IMR-90 (cell line): ENCODE data around the gene RSPH9. TPM values are rescaled to one million over a fixed set of nuclear protein-coding genes. Genes with fewer than 3 reads are reported as not detected.
A peak's percentile ranks its signal among the peaks of the same experiment; 100 is the strongest.

ENCODE experiments used
- ATAC-seq: fragments of 200-7000 bp; cut with Tn5 transposase; 2 replicates; pipeline ENCODE4 v1.9.1; 2020; ENCODE audit warnings: low read depth, mild to moderate bottlenecking, moderate library complexity
- BruUV-seq: library from RNA; stranded (reverse); fragments of 400-500 nt; replicated peaks from 2 replicates; lab custom pipeline; 2021; lab: Mats Ljungman, UMichigan
- CTCF ChIA-PET: fragments of 300-600 bp; formaldehyde crosslinking; extraction: SDS; loops from one replicate; lab custom pipeline; 2021; ENCODE audit warnings: antibody characterized with exemption; lab: Yijun Ruan, JAX
- POLR2A ChIA-PET: fragments of 300-600 bp; sonication (Branson Sonifier 250); formaldehyde crosslinking; loops from one replicate; lab custom pipeline; 2022; ENCODE audit warnings: antibody characterized with exemption; ENCODE audit not compliant: unreplicated experiment; lab: Charles Lee
- DNase-seq: peaks from one replicate; pipeline ENCODE4 v3.0.0; 2013
- H2AFZ ChIP-seq: replicated peaks from 2 replicates; pipeline ENCODE3; 2013; ENCODE audit warnings: low read length, mild to moderate bottlenecking; ENCODE audit not compliant: poor library complexity
- H2AK5ac ChIP-seq: 2 replicates; pipeline ENCODE4 v1.6.1; 2013; ENCODE audit warnings: low read depth, low read length, inconsistent platforms
- H2AK9ac ChIP-seq: replicated peaks from 2 replicates; pipeline ENCODE3; 2013; ENCODE audit warnings: mild to moderate bottlenecking, low read depth, low read length, moderate library complexity; ENCODE audit not compliant: poor library complexity
- H2BK120ac ChIP-seq: 2 replicates; pipeline ENCODE4 v1.6.1; 2013; ENCODE audit warnings: low read depth, low read length, inconsistent platforms
- H2BK15ac ChIP-seq: 3 replicates; pipeline ENCODE4 v1.6.1; 2013; ENCODE audit warnings: low read depth, low read length, inconsistent platforms
- H2BK20ac ChIP-seq: 2 replicates; pipeline ENCODE4 v1.6.1; 2013; ENCODE audit warnings: low read depth, mild to moderate bottlenecking, inconsistent platforms, low read length, moderate library complexity
- H2BK5ac ChIP-seq: 2 replicates; pipeline ENCODE4 v1.6.1; 2013; ENCODE audit warnings: mild to moderate bottlenecking, low read depth, low read length, inconsistent platforms; ENCODE audit not compliant: poor library complexity, severe bottlenecking
- H3K14ac ChIP-seq: replicated peaks from 2 replicates; pipeline ENCODE4 v1.6.1; 2013; ENCODE audit warnings: low read depth, low read length, inconsistent platforms
- H3K18ac ChIP-seq: 2 replicates; pipeline ENCODE4 v1.6.1; 2013; ENCODE audit warnings: low read depth, low read length, control low read depth
- H3K23ac ChIP-seq: 2 replicates; pipeline ENCODE4 v1.6.1; 2013; ENCODE audit warnings: low read depth, low read length, inconsistent platforms
- H3K27ac ChIP-seq: 2 replicates; pipeline ENCODE4 v1.5.1; 2013; ENCODE audit warnings: mild to moderate bottlenecking, control low read depth, low read length; ENCODE audit not compliant: insufficient read depth
- H3K27me3 ChIP-seq: 2 replicates; pipeline ENCODE4 v1.6.1; 2013; ENCODE audit warnings: low read length; ENCODE audit not compliant: control insufficient read depth, insufficient read depth
- H3K36me3 ChIP-seq: 2 replicates; pipeline ENCODE4 v1.6.1; 2013; ENCODE audit warnings: low read length, mixed read lengths; ENCODE audit not compliant: control insufficient read depth, insufficient read depth
- H3K4ac ChIP-seq: 2 replicates; pipeline ENCODE4 v1.6.1; 2013; ENCODE audit warnings: low read depth, low read length, inconsistent platforms
- H3K4me1 ChIP-seq: 2 replicates; pipeline ENCODE4 v1.6.1; 2013; ENCODE audit warnings: low read length, mixed read lengths; ENCODE audit not compliant: control insufficient read depth, insufficient read depth
- H3K4me2 ChIP-seq: 2 replicates; pipeline ENCODE4 v1.6.1; 2013; ENCODE audit warnings: low read depth, mild to moderate bottlenecking, control low read depth, low read length, moderate library complexity
- H3K4me3 ChIP-seq: 2 replicates; pipeline ENCODE4 v1.5.1; 2013; ENCODE audit warnings: low read depth, mild to moderate bottlenecking, control low read depth, low read length, moderate library complexity; ENCODE audit not compliant: insufficient read depth
- H3K56ac ChIP-seq: 2 replicates; pipeline ENCODE4 v1.6.1; 2013; ENCODE audit warnings: low read length, inconsistent platforms; ENCODE audit not compliant: insufficient read depth; ENCODE audit errors: extremely low read depth
- H3K79me1 ChIP-seq, 2 experiments: 2 replicates each; pipeline ENCODE4 v1.6.1; 2013; ENCODE audit warnings: low read length in 2 of 2, inconsistent platforms in 1 of 2, low read depth in 1 of 2
- H3K9ac ChIP-seq: 2 replicates; pipeline ENCODE4 v1.6.1; 2013; ENCODE audit warnings: low read depth, low read length, control low read depth
- H3K9me1 ChIP-seq: 2 replicates; pipeline ENCODE4 v1.6.1; 2013; ENCODE audit warnings: low read length, inconsistent platforms; ENCODE audit not compliant: insufficient read depth
- H3K9me3 ChIP-seq: 2 replicates; pipeline ENCODE4 v1.6.1; 2013; ENCODE audit warnings: low read length; ENCODE audit not compliant: control insufficient read depth, insufficient read depth
- H4K20me1 ChIP-seq: 2 replicates; pipeline ENCODE4 v1.6.1; 2013; ENCODE audit warnings: low read length, inconsistent platforms; ENCODE audit not compliant: insufficient read depth
- H4K5ac ChIP-seq: 2 replicates; pipeline ENCODE4 v1.6.1; 2013; ENCODE audit warnings: mild to moderate bottlenecking, low read depth, low read length, control low read depth
- H4K8ac ChIP-seq, 2 experiments: 2 replicates each; pipeline ENCODE4 v1.6.1; 2013; ENCODE audit warnings: low read depth in 2 of 2, low read length in 2 of 2, control low read depth in 1 of 2, inconsistent platforms in 1 of 2
- H4K91ac ChIP-seq: 2 replicates; pipeline ENCODE4 v1.6.1; 2013; ENCODE audit warnings: low read depth, low read length, inconsistent platforms; ENCODE audit not compliant: insufficient read depth
- BHLHE40 ChIP-seq: fragments of 150-350 bp; IDR thresholded peaks from 2 replicates; pipeline ENCODE4 v1.6.1; 2016; ENCODE audit warnings: mild to moderate bottlenecking, low read depth, low read length
- CEBPB ChIP-seq: IDR thresholded peaks from 2 replicates; pipeline ENCODE4 v1.6.1; 2012; ENCODE audit warnings: low read depth, low read length, improper control_type of control experiment
- CHD1 ChIP-seq: IDR thresholded peaks from 2 replicates; pipeline ENCODE4 v1.6.1; 2012; ENCODE audit warnings: low read depth, low read length, improper control_type of control experiment
- CTCF ChIP-seq: conservative IDR thresholded peaks from 2 replicates; pipeline ENCODE4 v1.5.1; 2012; ENCODE audit warnings: mild to moderate bottlenecking, low read depth, low read length, improper control_type of control experiment
- ELK1 ChIP-seq: fragments of 150-350 bp; IDR thresholded peaks from 2 replicates; pipeline ENCODE4 v1.6.1; 2016; ENCODE audit warnings: low read depth, mild to moderate bottlenecking, low read length, moderate library complexity, borderline replicate concordance
- FOS ChIP-seq: fragments of 150-350 bp; IDR thresholded peaks from 2 replicates; pipeline ENCODE4 v1.6.1; 2016; ENCODE audit warnings: low read depth, low read length
- MAFK ChIP-seq: IDR thresholded peaks from 2 replicates; pipeline ENCODE4 v1.6.1; 2012; ENCODE audit warnings: low read depth, low read length, improper control_type of control experiment
- MAZ ChIP-seq: IDR thresholded peaks from 2 replicates; pipeline ENCODE4 v1.6.1; 2012; ENCODE audit warnings: low read depth, mild to moderate bottlenecking, low read length, improper control_type of control experiment, moderate library complexity, borderline replicate concordance
- MXI1 ChIP-seq: IDR thresholded peaks from 2 replicates; pipeline ENCODE4 v1.6.1; 2012; ENCODE audit warnings: low read depth, mild to moderate bottlenecking, low read length, moderate library complexity, borderline replicate concordance
- NFE2L2 ChIP-seq: fragments of 150-350 bp; IDR thresholded peaks from 2 replicates; pipeline ENCODE4 v1.6.1; 2016; ENCODE audit warnings: low read depth, mild to moderate bottlenecking, low read length
- POLR2A ChIP-seq: IDR thresholded peaks from 2 replicates; pipeline ENCODE4 v1.6.1; 2012; ENCODE audit warnings: mild to moderate bottlenecking, low read depth, low read length
- RAD21 ChIP-seq: IDR thresholded peaks from 2 replicates; pipeline ENCODE4 v1.6.1; 2012; ENCODE audit warnings: low read length, improper control_type of control experiment
- RCOR1 ChIP-seq: IDR thresholded peaks from 2 replicates; pipeline ENCODE4 v1.6.1; 2012; ENCODE audit warnings: mild to moderate bottlenecking, low read length, improper control_type of control experiment; ENCODE audit not compliant: insufficient replicate concordance
- RFX5 ChIP-seq: IDR thresholded peaks from 2 replicates; pipeline ENCODE4 v1.8.0; 2012; ENCODE audit warnings: low read depth, mild to moderate bottlenecking, low read length, moderate library complexity
- SMC3 ChIP-seq: fragments of 150-350 bp; IDR thresholded peaks from 2 replicates; pipeline ENCODE4 v1.6.1; 2016; ENCODE audit warnings: low read depth, mild to moderate bottlenecking, antibody characterized with exemption, low read length, moderate library complexity
- WGBS, 2 experiments: methylation state at CpG; one replicate each; pipeline versions ENCODE4 v1.1.5 to v1.1.7; 2013; ENCODE audit warnings: missing lambda C conversion rate in 2 of 2; ENCODE audit not compliant: insufficient read length in 1 of 2; ENCODE audit errors: extremely low coverage in 2 of 2; 5-methylcytosine and 5-hydroxymethylcytosine counted together
- dilution Hi-C: fragments of 300-500 bp; cut with HindIII; formaldehyde crosslinking; loops from one replicate; pipeline ENCODE4 v1.14.3; 2018; ENCODE audit warnings: low sequenced_read_pairs; ENCODE audit not compliant: unreplicated experiment
- in situ Hi-C: fragments of 300-500 bp; cut with MboI; formaldehyde crosslinking; loops from 3 replicates; pipeline ENCODE4 v1.14.3; 2019; ENCODE audit warnings: low sequenced_read_pairs, inconsistent platforms, mixed read lengths
- intact Hi-C: fragments of 100-400 bp; cut with micrococcal nuclease; formaldehyde crosslinking; loops from 2 replicates; pipeline ENCODE4 v1.10.0; 2022
- polyA plus RNA-seq, 3 experiments: library from polyadenylated mRNA; depleted of rRNA; stranded (reverse); fragments of >200 nt; gene quantifications; 2 replicates each; pipeline ENCODE4 v1.2.3, GENCODE V29; 2012; ENCODE audit warnings: low replicate concordance in 1 of 3
- total RNA-seq: library from RNA; depleted of rRNA; stranded (reverse); fragments of >200 nt; gene quantifications from 2 replicates; pipeline ENCODE4 v1.2.3, GENCODE V29; 2012
- TF ChIP-seq, protein P1 (sequence below): fragments of 150-350 bp; IDR thresholded peaks from 2 replicates; pipeline ENCODE4 v1.6.1; 2017; ENCODE audit warnings: mild to moderate bottlenecking, antibody characterized with exemption, low read length, low read depth

The RSPH9 gene
- total and polyA plus RNA-seq, 2 of the 4 experiments (the other 2 are of a cell fraction) = 0.18 to 0.21 TPM

DNA sequence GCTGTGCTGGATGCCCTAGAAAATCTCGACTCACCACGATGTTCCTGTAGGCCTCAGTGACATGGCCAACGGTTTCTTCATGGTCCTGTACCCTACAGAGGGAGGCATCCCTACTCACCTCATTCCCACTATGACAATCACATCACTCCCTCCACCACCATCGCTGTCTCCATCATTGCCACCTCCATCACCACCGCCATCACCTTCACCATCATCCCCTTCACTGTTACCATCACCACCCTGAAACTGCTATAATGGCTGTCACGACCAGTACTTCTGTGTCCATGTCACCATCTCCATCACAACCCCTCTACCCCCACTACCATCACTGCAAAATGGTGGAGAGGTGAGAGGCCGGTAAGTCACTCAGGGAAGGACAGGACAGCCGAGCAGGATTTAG is 72.6 kb downstream of the RSPH9 start:
- Histone ChIP-seq H3K18ac (no peak overlapping the region), H2AK9ac (no peak overlapping the region), H3K9ac (no peak overlapping the region), H2BK120ac (no peak overlapping the region), H3K14ac (no peak overlapping the region), H3K23ac (no peak overlapping the region), H3K27ac (no peak overlapping the region), H2AK5ac (peak overlapping the region; percentile 64; the same call in 1 of the 2 replicates), H4K8ac (no peak overlapping the region), H3K79me1 (no peaks in the 10 kb centered on the region), H3K56ac (no peak overlapping the region), H3K9me1 (peaks cover 2% of the 10 kb centered on the region; the same call in 1 of the 2 replicates), H4K20me1 (no peaks in the 10 kb centered on the region), H2BK5ac (no peak overlapping the region), H4K5ac (no peak overlapping the region), H4K91ac (no peak overlapping the region), H2AFZ (no peak overlapping the region), H2BK20ac (no peak overlapping the region), H3K27me3 (peaks cover 29% of the 10 kb centered on the region), H3K9me3 (no peaks in the 10 kb centered on the region), H2BK15ac (peak overlapping the region; percentile 13; the same call in 1 of the 3 replicates), H3K4me3 (no peak overlapping the region), H3K36me3 (no peaks in the 10 kb centered on the region), H3K4me1 (peaks cover 4% of the 10 kb centered on the region; the same call in 1 of the 2 replicates), H3K4ac (no peak overlapping the region), H3K4me2 (no peak overlapping the region)
- dilution Hi-C loops = no loop called here
- POLR2A ChIA-PET = no interaction called here
- DNase-seq (no peak), ATAC-seq (no peak)
- WGBS, 2 experiments = no CpG with 5 or more reads among the region's 8 CpGs
- in situ Hi-C loops = no loop called here
- CTCF ChIA-PET = no interaction called here
- BruUV-seq = no TSS peak
- intact Hi-C loops = no loop called here
- TF ChIP-seq BHLHE40 (no peak), RCOR1 (no peak), RAD21 (no peak), MAZ (no peak), POLR2A (no peak), CEBPB (no peak), SMC3 (no peak), MAFK (no peak), ELK1 (no peak), CHD1 (no peak), RFX5 (no peak), NFE2L2 (no peak), FOS (no peak), CTCF (no peak), MXI1 (no peak)
- TF ChIP-seq, protein P1, sequence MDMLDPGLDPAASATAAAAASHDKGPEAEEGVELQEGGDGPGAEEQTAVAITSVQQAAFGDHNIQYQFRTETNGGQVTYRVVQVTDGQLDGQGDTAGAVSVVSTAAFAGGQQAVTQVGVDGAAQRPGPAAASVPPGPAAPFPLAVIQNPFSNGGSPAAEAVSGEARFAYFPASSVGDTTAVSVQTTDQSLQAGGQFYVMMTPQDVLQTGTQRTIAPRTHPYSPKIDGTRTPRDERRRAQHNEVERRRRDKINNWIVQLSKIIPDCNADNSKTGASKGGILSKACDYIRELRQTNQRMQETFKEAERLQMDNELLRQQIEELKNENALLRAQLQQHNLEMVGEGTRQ = no peak
